Panc1 (cell line): ENCODE measurements around the gene FSTL4. TPM values are rescaled to one million over a fixed set of nuclear protein-coding genes. Genes with fewer than 3 reads are reported as not detected.

ENCODE experiments used
- ATAC-seq: fragments of 200-7000 bp; cut with Tn5 transposase; 2 replicates; pipeline ENCODE4 v1.9.1; 2020; ENCODE audit warnings: mild to moderate bottlenecking, moderate library complexity
- BruUV-seq: library from RNA; stranded (reverse); fragments of 400-500 nt; replicated peaks from 2 replicates; lab custom pipeline; 2021; lab: Mats Ljungman, UMichigan
- CTCF ChIA-PET: fragments of 300-600 bp; sonication (Branson Sonifier 250); formaldehyde crosslinking; loops from one replicate; lab custom pipeline; 2022; ENCODE audit warnings: antibody characterized with exemption; lab: Charles Lee
- POLR2A ChIA-PET: fragments of 300-600 bp; sonication (Branson Sonifier 250); formaldehyde crosslinking; loops from one replicate; lab custom pipeline; 2022; ENCODE audit warnings: antibody characterized with exemption; lab: Charles Lee
- DNase-seq: peaks from one replicate; pipeline ENCODE4 v3.0.0-alpha.2; 2010; ENCODE audit warnings: low read depth, low spot score
- H3K27ac ChIP-seq: 2 replicates; pipeline ENCODE4 v1.5.1; 2011; ENCODE audit warnings: mild to moderate bottlenecking, low read length, inconsistent platforms
- H3K27me3 ChIP-seq: fragments of 200-500 bp; sonication (Bioruptor generic); 2 replicates; pipeline ENCODE4 v1.6.0; 2014; ENCODE audit warnings: low read length, inconsistent platforms; ENCODE audit not compliant: control insufficient read depth, insufficient read depth
- H3K36me3 ChIP-seq: fragments of 200-500 bp; sonication (Bioruptor generic); 2 replicates; pipeline ENCODE4 v1.5.1; 2014; ENCODE audit warnings: inconsistent platforms, mild to moderate bottlenecking, low read length, moderate library complexity; ENCODE audit not compliant: control insufficient read depth, insufficient read depth
- H3K4me1 ChIP-seq: 2 replicates; pipeline ENCODE4 v1.5.1; 2011; ENCODE audit warnings: inconsistent platforms, mild to moderate bottlenecking, low read length, moderate library complexity; ENCODE audit not compliant: control insufficient read depth, insufficient read depth
- H3K4me3 ChIP-seq, 2 experiments: 2 replicates each; pipeline ENCODE4 v1.5.1; 2011 to 2012; ENCODE audit warnings: low read depth in 2 of 2, low read length in 2 of 2, mild to moderate bottlenecking in 2 of 2, inconsistent platforms in 1 of 2, moderate library complexity in 1 of 2
- H3K9me3 ChIP-seq: fragments of 200-500 bp; sonication (Bioruptor generic); 2 replicates; pipeline ENCODE4 v1.5.1; 2014; ENCODE audit warnings: low read depth, mild to moderate bottlenecking, inconsistent platforms, low read length, moderate library complexity; ENCODE audit not compliant: control insufficient read depth, insufficient read depth
- POLR2AphosphoS5 ChIP-seq: IDR thresholded peaks from 2 replicates; pipeline ENCODE4 v1.6.1; 2012; ENCODE audit warnings: mild to moderate bottlenecking, low read depth, low read length, moderate library complexity
- SIN3A ChIP-seq: IDR thresholded peaks from 2 replicates; pipeline ENCODE4 v1.6.1; 2012; ENCODE audit warnings: low read depth, mild to moderate bottlenecking, low read length, moderate library complexity, borderline replicate concordance; ENCODE audit not compliant: insufficient read depth
- TCF7L2 ChIP-seq: IDR thresholded peaks from 2 replicates; pipeline ENCODE4 v1.6.1; 2011; ENCODE audit warnings: mild to moderate bottlenecking, low read depth, low read length, inconsistent platforms
- in situ Hi-C: cut with HindIII; loops from 2 replicates; pipeline ENCODE4 v1.10.0; 2016; ENCODE audit warnings: low sequenced_read_pairs, low pct_unique_long_range_greater_than_20kb
- intact Hi-C: fragments of 100-400 bp; cut with micrococcal nuclease; formaldehyde crosslinking; loops from one replicate; pipeline ENCODE4 v1.10.0; 2022; ENCODE audit not compliant: unreplicated experiment
- total RNA-seq: library from RNA; stranded (reverse); gene quantifications from one replicate; pipeline ENCODE4 v1.2.1, GENCODE V29; 2021; ENCODE audit not compliant: unreplicated experiment
- TF ChIP-seq, protein P1 (sequence below): fragments of 450-650 bp; IDR thresholded peaks from 2 replicates; pipeline ENCODE4 v1.5.1; 2017; ENCODE audit warnings: mild to moderate bottlenecking
- TF ChIP-seq, protein P2 (sequence below), 2 experiments: IDR thresholded peaks; 2 replicates each; pipeline ENCODE4 v1.6.1; 2011 to 2012; ENCODE audit warnings: low read depth in 2 of 2, control low read depth in 1 of 2, low read length in 1 of 2, mild to moderate bottlenecking in 1 of 2, moderate library complexity in 1 of 2; ENCODE audit not compliant: insufficient read depth in 1 of 2

The FSTL4 gene
- total RNA-seq, 1 experiment from 2014 or later = 0.18 TPM

GRCh38 chr5:133323494-133324457 lies 288.6 kb downstream of the FSTL4 start:
- in situ Hi-C loops = no loop called here
- H3K27ac ChIP-seq = no peak overlapping the region
- no peaks in the 10 kb centered on the region for H3K27me3 ChIP-seq
- ChIA-PET CTCF (no interaction called here), POLR2A (interaction anchor here (0.6 kb wide), 1 partner anchor 76 kb away, joined by 3 read pairs; no protein-coding TSS in a partner anchor)
- no peaks in the 10 kb centered on the region for H3K36me3 ChIP-seq
- no peak overlapping the region for H3K4me3 ChIP-seq
- H3K4me1 ChIP-seq = no peaks in the 10 kb centered on the region
- no TSS peak for BruUV-seq
- intact Hi-C loops = no loop called here
- H3K9me3 ChIP-seq = no peaks in the 10 kb centered on the region
- DNase-seq (no peak), ATAC-seq (no peak)
- TF ChIP-seq POLR2AphosphoS5 (no peak), TCF7L2 (no peak), SIN3A (no peak)
- TF ChIP-seq, protein P1, sequence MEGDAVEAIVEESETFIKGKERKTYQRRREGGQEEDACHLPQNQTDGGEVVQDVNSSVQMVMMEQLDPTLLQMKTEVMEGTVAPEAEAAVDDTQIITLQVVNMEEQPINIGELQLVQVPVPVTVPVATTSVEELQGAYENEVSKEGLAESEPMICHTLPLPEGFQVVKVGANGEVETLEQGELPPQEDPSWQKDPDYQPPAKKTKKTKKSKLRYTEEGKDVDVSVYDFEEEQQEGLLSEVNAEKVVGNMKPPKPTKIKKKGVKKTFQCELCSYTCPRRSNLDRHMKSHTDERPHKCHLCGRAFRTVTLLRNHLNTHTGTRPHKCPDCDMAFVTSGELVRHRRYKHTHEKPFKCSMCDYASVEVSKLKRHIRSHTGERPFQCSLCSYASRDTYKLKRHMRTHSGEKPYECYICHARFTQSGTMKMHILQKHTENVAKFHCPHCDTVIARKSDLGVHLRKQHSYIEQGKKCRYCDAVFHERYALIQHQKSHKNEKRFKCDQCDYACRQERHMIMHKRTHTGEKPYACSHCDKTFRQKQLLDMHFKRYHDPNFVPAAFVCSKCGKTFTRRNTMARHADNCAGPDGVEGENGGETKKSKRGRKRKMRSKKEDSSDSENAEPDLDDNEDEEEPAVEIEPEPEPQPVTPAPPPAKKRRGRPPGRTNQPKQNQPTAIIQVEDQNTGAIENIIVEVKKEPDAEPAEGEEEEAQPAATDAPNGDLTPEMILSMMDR = no peak
- TF ChIP-seq, protein P2, sequence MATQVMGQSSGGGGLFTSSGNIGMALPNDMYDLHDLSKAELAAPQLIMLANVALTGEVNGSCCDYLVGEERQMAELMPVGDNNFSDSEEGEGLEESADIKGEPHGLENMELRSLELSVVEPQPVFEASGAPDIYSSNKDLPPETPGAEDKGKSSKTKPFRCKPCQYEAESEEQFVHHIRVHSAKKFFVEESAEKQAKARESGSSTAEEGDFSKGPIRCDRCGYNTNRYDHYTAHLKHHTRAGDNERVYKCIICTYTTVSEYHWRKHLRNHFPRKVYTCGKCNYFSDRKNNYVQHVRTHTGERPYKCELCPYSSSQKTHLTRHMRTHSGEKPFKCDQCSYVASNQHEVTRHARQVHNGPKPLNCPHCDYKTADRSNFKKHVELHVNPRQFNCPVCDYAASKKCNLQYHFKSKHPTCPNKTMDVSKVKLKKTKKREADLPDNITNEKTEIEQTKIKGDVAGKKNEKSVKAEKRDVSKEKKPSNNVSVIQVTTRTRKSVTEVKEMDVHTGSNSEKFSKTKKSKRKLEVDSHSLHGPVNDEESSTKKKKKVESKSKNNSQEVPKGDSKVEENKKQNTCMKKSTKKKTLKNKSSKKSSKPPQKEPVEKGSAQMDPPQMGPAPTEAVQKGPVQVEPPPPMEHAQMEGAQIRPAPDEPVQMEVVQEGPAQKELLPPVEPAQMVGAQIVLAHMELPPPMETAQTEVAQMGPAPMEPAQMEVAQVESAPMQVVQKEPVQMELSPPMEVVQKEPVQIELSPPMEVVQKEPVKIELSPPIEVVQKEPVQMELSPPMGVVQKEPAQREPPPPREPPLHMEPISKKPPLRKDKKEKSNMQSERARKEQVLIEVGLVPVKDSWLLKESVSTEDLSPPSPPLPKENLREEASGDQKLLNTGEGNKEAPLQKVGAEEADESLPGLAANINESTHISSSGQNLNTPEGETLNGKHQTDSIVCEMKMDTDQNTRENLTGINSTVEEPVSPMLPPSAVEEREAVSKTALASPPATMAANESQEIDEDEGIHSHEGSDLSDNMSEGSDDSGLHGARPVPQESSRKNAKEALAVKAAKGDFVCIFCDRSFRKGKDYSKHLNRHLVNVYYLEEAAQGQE (IDR thresholded peaks at IDR 0.05; ENCODE audit: insufficient read depth in 1 of 2, low read depth in 2 of 2, low read length in 1 of 2) = no peak

- POLR2A ChIA-PET = interaction anchor here (0.6 kb wide), 1 partner anchor 75 kb away, joined by 3 read pairs; no protein-coding TSS in a partner anchor
- intact Hi-C loops = no loop called here
- no TSS peak for BruUV-seq
- H3K4me1 ChIP-seq = no peaks in the 10 kb centered on the region
- no peak for ATAC-seq
- CTCF ChIA-PET = no interaction called here
- H3K36me3 ChIP-seq = no peaks in the 10 kb centered on the region
- in situ Hi-C loops = no loop called here
- no peak overlapping the region for H3K4me3 ChIP-seq
- H3K27ac ChIP-seq = no peak overlapping the region
- no peaks in the 10 kb centered on the region for H3K27me3 ChIP-seq
- no peak for TF ChIP-seq POLR2AphosphoS5
- no peak for TF ChIP-seq SIN3A
- TF ChIP-seq, protein P1 = no peak
- TF ChIP-seq, protein P2 (IDR thresholded peaks at IDR 0.05; ENCODE audit: insufficient read depth in 1 of 2, low read depth in 2 of 2, low read length in 1 of 2) = no peak
- no peak for TF ChIP-seq TCF7L2
- H3K9me3 ChIP-seq = no peaks in the 10 kb centered on the region
- no peak for DNase-seq
These were observed 289.6 kb downstream of the FSTL4 start for GRCh38 chr5:133322743-133323142.
